GM18519 (cell line): ENCODE results near the gene COX4I2.

Experiments
- ATAC-seq: cut with Tn5 transposase; IDR thresholded peaks from one replicate; pipeline ENCODE4 v1.9.1; 2021; ENCODE audit warnings: mild to moderate bottlenecking, moderate library complexity; ENCODE audit not compliant: unreplicated experiment, low FRiP score

Gene COX4I2

DNA sequence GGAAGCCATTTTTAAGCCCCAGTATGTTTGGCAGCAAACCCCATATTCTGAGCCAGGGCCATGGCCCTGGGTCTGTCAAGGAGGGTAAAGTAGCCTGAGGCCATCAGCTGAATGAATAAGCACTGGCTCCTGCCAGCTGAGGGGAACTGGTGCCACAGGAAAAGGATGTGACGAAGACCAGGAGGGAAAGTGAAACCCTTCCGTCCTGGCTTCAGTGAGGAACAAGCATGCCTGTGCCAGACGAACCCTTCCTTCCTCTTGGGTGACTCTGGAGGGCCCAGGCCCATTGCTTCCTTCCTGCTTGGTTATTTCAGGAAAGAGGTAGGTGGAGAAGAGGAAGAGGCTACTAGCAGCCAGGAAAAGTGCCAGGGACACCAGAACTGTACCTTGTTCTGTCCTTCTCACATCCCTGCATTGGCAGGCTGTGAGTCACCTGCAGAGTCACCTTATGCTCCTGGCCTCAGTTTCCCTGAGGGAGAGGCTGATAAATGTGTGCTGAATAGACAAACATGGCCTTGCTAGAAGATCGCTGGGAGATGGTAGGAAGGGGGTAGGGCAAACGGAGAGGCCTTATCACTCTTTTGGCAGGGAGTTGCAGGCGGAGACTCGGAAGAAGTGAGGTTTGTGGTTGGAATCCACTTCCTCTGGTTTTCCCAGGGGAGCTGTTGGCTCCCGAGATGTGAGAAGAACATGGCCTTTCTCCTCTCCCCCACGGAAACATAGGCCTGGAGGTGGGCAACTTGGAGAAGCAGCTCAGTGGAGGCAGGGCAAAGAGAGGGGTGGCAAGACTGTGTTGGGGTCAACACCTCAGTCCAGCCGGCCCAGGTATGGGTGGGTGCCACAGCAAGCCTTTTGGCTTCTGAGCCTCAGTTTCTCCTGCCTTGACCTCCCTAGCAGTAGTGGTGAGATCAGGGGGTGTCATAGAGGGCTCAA is 37.4 kb downstream of the COX4I2 start:
- peak; percentile 45 for ATAC-seq

DNA sequence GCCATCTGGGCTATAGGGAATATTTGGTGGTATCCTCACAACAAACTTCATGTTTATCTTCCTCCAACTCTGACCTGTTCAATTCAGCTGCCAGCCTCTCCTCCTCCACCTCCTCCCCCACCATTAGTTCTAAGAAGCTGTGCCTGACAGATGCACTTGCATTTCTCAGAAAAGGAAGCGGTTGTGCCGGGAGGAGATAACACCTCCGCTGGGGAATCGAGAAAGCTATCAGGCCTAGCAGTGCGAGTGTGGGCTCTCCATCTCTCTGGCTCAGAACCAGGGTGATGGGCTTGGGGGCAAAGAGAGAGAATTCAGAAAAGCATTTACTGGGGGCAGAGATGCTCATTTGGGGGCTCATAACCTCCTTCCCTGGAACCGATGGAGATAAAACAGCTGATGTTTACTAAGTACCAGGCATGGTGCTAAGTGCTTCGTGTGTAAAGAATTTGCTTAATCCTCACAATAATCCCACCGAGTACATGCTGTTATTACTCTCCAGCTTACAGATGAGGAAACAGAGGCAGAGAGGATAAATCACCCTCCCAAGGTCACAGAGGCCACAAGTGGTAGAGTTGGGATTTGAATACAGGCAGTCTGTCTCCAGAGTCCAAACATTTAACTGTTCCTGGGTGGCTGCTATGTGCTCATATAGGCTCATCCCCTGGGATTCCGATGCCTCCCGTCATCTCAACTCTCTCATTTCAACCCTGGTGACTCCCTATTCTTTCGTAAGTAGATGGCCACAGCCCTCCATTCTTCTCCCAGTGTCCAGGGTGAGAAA is 38.3 kb downstream of the COX4I2 start:
- ATAC-seq: no peak

- no peak for ATAC-seq
Measured at GRCh38 chr20:31676609-31676989, 38.9 kb downstream of the COX4I2 start.

GRCh38 chr20:31677553-31678260 is 40.0 kb downstream of the COX4I2 start:
- ATAC-seq: no peak

DNA sequence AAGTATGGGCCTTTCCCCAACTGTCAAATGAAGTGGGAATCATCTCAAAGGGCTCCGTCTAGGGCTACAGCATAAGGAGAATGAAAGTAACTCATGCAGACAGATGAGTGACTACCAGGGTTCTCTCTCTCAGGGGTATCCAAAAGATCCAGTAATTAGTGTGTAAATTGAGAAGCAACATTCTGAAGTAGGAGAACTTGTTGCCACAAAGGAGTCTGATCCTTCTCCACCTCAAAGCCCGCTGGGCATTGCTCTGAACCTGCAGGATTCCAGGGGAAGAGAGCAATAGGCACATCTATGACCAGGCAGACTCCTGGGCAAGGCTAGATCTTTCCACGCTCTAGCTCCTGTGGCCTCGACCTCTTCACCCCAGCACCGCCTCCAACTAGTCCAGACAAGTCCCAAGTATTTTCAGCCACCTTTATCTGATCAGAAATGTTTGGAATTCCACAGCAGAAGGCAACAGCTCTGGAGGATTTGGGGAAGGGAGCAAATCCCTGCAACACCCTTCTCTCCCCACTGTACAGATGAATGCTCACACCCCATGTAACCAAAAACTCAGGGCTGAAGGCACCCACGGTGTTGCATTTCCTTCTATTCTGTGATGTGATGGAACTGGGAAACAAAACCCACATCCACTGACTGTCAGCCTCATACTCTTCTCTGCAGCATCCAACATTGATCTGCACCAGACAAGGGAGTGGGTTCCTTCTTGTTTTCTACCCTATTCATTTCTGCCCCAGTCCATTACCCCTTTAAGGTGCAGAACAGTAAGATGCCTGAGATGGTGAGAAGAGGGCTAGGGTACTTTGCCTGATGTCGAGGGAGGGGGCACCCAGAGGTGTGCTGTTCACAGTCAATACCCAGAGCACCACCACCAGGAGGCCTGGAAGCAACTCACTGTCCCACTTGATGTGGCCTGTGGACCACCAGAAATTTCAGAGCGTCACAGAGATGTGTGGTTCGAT is 41.0 kb downstream of the COX4I2 start:
- ATAC-seq: no peak

DNA sequence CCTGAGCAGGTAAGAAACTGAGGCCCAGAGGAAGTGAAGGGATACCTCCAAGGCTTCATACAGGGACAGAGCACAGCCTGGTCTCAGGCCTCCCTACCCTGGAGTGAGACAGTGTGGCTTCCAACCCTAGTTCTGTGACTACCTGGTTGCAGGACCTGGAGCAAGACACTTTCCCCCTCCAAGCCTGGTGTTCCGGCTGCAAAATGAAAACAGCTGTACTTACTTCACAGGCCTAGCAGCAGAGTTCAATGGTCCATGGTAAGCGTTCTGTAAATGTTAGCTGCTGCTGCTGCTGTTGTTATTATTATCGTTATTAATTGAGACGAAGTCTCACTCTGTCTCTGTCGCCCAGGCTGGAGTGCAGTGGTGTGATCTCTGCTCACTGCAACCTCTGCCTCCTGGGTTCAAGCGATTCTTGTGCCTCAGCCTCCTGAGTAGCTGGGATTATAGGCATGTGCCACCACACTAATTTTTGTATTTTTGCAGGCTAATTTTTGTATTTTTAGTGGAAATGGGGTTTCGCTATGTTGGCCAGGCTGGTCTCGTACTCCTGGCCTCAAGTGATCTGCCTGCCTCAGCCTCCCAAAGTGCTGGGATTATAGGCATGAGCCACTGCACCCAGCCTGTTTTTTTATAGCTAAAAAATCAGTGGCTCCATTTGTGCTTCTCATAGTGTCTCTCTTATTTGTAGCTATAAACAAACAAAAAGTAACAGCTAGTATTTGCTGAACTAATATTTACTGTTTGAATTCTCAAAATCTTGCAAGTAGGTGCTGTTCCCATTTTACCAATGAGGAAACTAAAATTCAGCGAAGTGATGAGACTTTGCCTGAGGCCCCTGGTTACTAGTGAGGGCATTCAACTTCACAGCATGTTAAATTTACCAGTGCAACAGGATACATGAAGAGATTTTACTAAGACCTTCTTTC is 41.9 kb downstream of the COX4I2 start:
- ATAC-seq: no peak

- ATAC-seq: no peak
Measured at GRCh38 chr20:31680286-31681127, 42.8 kb downstream of the COX4I2 start.

- no peak for ATAC-seq
Measured at GRCh38 chr20:31681128-31681727, 43.5 kb downstream of the COX4I2 start.

GRCh38 chr20:31681769-31682168 is 44.1 kb downstream of the COX4I2 start:
- no peak for ATAC-seq

DNA sequence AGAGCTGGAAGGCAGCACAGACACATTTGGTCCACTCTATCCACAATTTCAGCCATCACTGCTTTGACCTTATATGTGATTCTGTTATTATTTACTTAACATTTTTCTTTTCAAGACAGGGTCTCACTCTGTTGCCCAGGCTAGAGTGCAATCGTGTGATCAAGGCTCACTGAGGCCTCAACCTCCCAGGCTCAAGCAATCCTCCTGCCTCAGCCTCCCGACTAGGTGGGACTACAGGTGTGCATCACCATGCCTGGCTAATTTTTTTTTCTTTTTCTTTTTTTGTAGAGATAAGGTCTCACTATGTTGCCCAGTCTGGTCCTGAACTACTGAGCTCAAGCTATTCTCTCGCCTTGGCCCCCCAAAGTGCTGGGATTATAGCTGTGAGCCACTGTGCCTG is 44.6 kb downstream of the COX4I2 start:
- ATAC-seq: no peak

- no peak for ATAC-seq
Measured at GRCh38 chr20:31682927-31683326, 45.2 kb downstream of the COX4I2 start.

- no peak for ATAC-seq
Measured at GRCh38 chr20:31684153-31685015, 46.7 kb downstream of the COX4I2 start.

GRCh38 chr20:31685853-31686643 is 48.3 kb downstream of the COX4I2 start:
- no peak for ATAC-seq

GRCh38 chr20:31687777-31688176 is 50.1 kb downstream of the COX4I2 start:
- ATAC-seq: no peak

GRCh38 chr20:31689141-31689540 is 51.4 kb downstream of the COX4I2 start:
- ATAC-seq: no peak
